Ectodermal cell (in vitro differentiated cells): Measurements from ENCODE around the gene HYOU1.

ENCODE experiments used
- H3K27ac ChIP-seq: 2 replicates; pipeline ENCODE4 v1.7.0; 2013; ENCODE audit warnings: mild to moderate bottlenecking, low read depth, low read length; ENCODE audit not compliant: insufficient read depth, poor library complexity, severe bottlenecking
- H3K27me3 ChIP-seq: 2 replicates; pipeline ENCODE4 v1.7.0; 2013; ENCODE audit warnings: mild to moderate bottlenecking, low read length; ENCODE audit not compliant: insufficient read depth, control insufficient read depth, poor library complexity, severe bottlenecking
- H3K36me3 ChIP-seq: one replicate; pipeline ENCODE4 v1.7.0; 2013; ENCODE audit warnings: low read length; ENCODE audit not compliant: control insufficient read depth, insufficient read depth
- H3K4me1 ChIP-seq: one replicate; pipeline ENCODE4 v1.7.0; 2013; ENCODE audit warnings: low read length; ENCODE audit not compliant: control insufficient read depth, insufficient read depth
- H3K4me3 ChIP-seq: 2 replicates; pipeline ENCODE4 v1.7.0; 2013; ENCODE audit warnings: low read depth, low read length, control low read depth; ENCODE audit not compliant: insufficient read depth
- H3K9me3 ChIP-seq: 2 replicates; pipeline ENCODE4 v1.7.0; 2013; ENCODE audit warnings: mild to moderate bottlenecking, low read length, moderate library complexity; ENCODE audit not compliant: control insufficient read depth
- WGBS, 2 experiments: methylation state at CpG; one replicate each; pipeline ENCODE4 v1.1.7; 2013; ENCODE audit warnings: missing lambda C conversion rate in 2 of 2; 5-methylcytosine and 5-hydroxymethylcytosine counted together

HYOU1 gene

GRCh38 chr11:119000906-119001305 lies 56.1 kb downstream of the HYOU1 start:
- no peak overlapping the region for H3K27ac ChIP-seq
- 94 to 100% methylated on average over 1 of the region's 1 CpG for WGBS, 2 experiments
- peaks cover 7% of the 10 kb centered on the region for H3K4me1 ChIP-seq
- no peaks in the 10 kb centered on the region for H3K9me3 ChIP-seq
- H3K27me3 ChIP-seq, result no peaks in the 10 kb centered on the region
- H3K36me3 ChIP-seq, result peaks cover 4% of the 10 kb centered on the region
- H3K4me3 ChIP-seq, result no peak overlapping the region

- 33 to 38% methylated on average over 5 to 6 of the region's 6 CpGs for WGBS, 2 experiments
- no peaks in the 10 kb centered on the region for H3K9me3 ChIP-seq
- H3K4me1 ChIP-seq, result peaks cover 7% of the 10 kb centered on the region
- H3K4me3 ChIP-seq, result peak overlapping the region; percentile 99
- H3K27me3 ChIP-seq, result no peaks in the 10 kb centered on the region
- peaks cover 4% of the 10 kb centered on the region for H3K36me3 ChIP-seq
- peak overlapping the region; percentile 32 for H3K27ac ChIP-seq
Measured at GRCh38 chr11:118998822-118999221, 58.2 kb downstream of the HYOU1 start.

GRCh38 chr11:118998388-118998717 lies 58.7 kb downstream of the HYOU1 start:
- Histone ChIP-seq H3K27me3 (no peaks in the 10 kb centered on the region), H3K36me3 (peaks cover 8% of the 10 kb centered on the region), H3K4me3 (peak overlapping the region; percentile 99), H3K27ac (peak overlapping the region; percentile 44), H3K9me3 (no peaks in the 10 kb centered on the region), H3K4me1 (peaks cover 7% of the 10 kb centered on the region)
- WGBS, 2 experiments, result 1% methylated on average over 19 of the region's 19 CpGs

- WGBS, 2 experiments, result 0 to 1% methylated on average over 54 of the region's 54 CpGs
- Histone ChIP-seq H3K4me3 (peak within 1 kb of the TSS; percentile 99), H3K27ac (peak within 1 kb of the TSS; percentile 54)
Measured at GRCh38 chr11:118997627-118998387, 59.2 kb downstream of the HYOU1 start, which contains the start of gene CENATAC. Gene CENATAC, plus strand, starts transcription at chr11:118998138. Its CDS starts 60 bp downstream, at chr11:118998198.

GRCh38 chr11:118996926-118997626 lies 59.9 kb downstream of the HYOU1 start:
- 29 to 30% methylated on average over 22 of the region's 22 CpGs for WGBS, 2 experiments
- no peaks in the 10 kb centered on the region for H3K27me3 ChIP-seq
- peaks cover 8% of the 10 kb centered on the region for H3K36me3 ChIP-seq
- H3K4me1 ChIP-seq, result peaks cover 7% of the 10 kb centered on the region
- no peak overlapping the region for H3K27ac ChIP-seq
- no peaks in the 10 kb centered on the region for H3K9me3 ChIP-seq
- H3K4me3 ChIP-seq, result peak overlapping the region; percentile 99

More at GRCh38 chr11:118997627-118998387, 59.2 kb downstream of the HYOU1 start, which contains the start of gene CENATAC:
- Histone ChIP-seq H3K4me1 (peaks cover 7% of the 10 kb centered on the region), H3K27me3 (no peaks in the 10 kb centered on the region), H3K9me3 (no peaks in the 10 kb centered on the region), H3K36me3 (peaks cover 8% of the 10 kb centered on the region)
